B cell (primary cell): ENCODE measurements around the gene UBN2.

Source experiments
- CTCF ChIP-seq: fragments of 200-600 bp; IDR thresholded peaks from one replicate; pipeline ENCODE4 v1.8.0; 2022; ENCODE audit warnings: antibody characterized with exemption, mild to moderate bottlenecking
- EZH2 ChIP-seq: IDR thresholded peaks from 2 replicates; pipeline ENCODE4 v1.6.1; 2012; ENCODE audit warnings: borderline replicate concordance, low read depth, mild to moderate bottlenecking, moderate library complexity, low read length; ENCODE audit not compliant: insufficient read depth, poor library complexity, severe bottlenecking

GRCh38 chr7:139300390-139300789 lies 69.4 kb downstream of the UBN2 start:
- TF ChIP-seq CTCF (no peak), EZH2 (no peak)
